HL-60 (cell line): ENCODE measurements around the gene LEPROT.

Experiments
- DNase-seq, 2 experiments: peaks; one replicate each; pipeline ENCODE4 v3.0.0-alpha.2; 2010 to 2020; ENCODE audit warnings: low read depth in 1 of 2, low spot score in 1 of 2
- H3K27ac ChIP-seq: fragments of 250-450 bp; sonication (Bioruptor Pico); replicated peaks from 2 replicates; pipeline ENCODE4 v1.5.1; 2020; ENCODE audit warnings: mild to moderate bottlenecking, moderate library complexity
- H3K27me3 ChIP-seq: fragments of 250-450 bp; sonication (Bioruptor Pico); 2 replicates; pipeline ENCODE4 v1.5.1; 2021; ENCODE audit warnings: mild to moderate bottlenecking, moderate library complexity; ENCODE audit not compliant: insufficient read depth, poor library complexity, severe bottlenecking
- H3K4me3 ChIP-seq: replicated peaks from 2 replicates; pipeline ENCODE4 v1.5.1; 2011; ENCODE audit warnings: mild to moderate bottlenecking, control low read depth, low read length; ENCODE audit not compliant: insufficient read depth
- CTCF ChIP-seq: IDR thresholded peaks from one replicate; pipeline ENCODE4 v1.5.1; 2011; ENCODE audit warnings: low read length, control low read depth, inconsistent platforms; ENCODE audit not compliant: insufficient read depth
- GABPA ChIP-seq: IDR thresholded peaks from 2 replicates; pipeline ENCODE4 v1.6.1; 2012; ENCODE audit warnings: low read depth
- POLR2AphosphoS5 ChIP-seq: IDR thresholded peaks from 2 replicates; pipeline ENCODE4 v1.6.1; 2012; ENCODE audit warnings: low read depth
- REST ChIP-seq: IDR thresholded peaks from 2 replicates; pipeline ENCODE4 v1.6.1; 2012; ENCODE audit warnings: low read depth; ENCODE audit not compliant: insufficient replicate concordance
- SPI1 ChIP-seq: IDR thresholded peaks from 2 replicates; pipeline ENCODE4 v1.6.1; 2012; ENCODE audit warnings: low read depth, mild to moderate bottlenecking, borderline replicate concordance

LEPROT gene

GRCh38 chr1:65419681-65420589, 533 bp upstream of the LEPROT start:
- TF ChIP-seq CTCF (no peak), POLR2AphosphoS5 (no peak)
- peak; percentile 88 to 99 for DNase-seq
- H3K27ac ChIP-seq, result peak overlapping the region; percentile 42
- H3K27me3 ChIP-seq, result peaks cover 8% of the 10 kb centered on the region
- H3K4me3 ChIP-seq, result peak overlapping the region; percentile 77

GRCh38 chr1:65421351-65422025, 1.0 kb downstream of the LEPROT start:
- H3K27ac ChIP-seq, result peak overlapping the region; percentile 95
- TF ChIP-seq POLR2AphosphoS5 (no peak), SPI1 (peak; percentile 95), REST (no peak), GABPA (no peak), CTCF (no peak)
- H3K4me3 ChIP-seq, result peak overlapping the region; percentile 61
- peak; percentile 2 to 36 for DNase-seq
- peaks cover 4% of the 10 kb centered on the region for H3K27me3 ChIP-seq

- TF ChIP-seq SPI1, result no peak
- no peak for TF ChIP-seq POLR2AphosphoS5
- no peak for TF ChIP-seq CTCF
- TF ChIP-seq GABPA, result no peak
- no peak for TF ChIP-seq REST
- Histone ChIP-seq H3K4me3 (no peak overlapping the region), H3K27ac (no peak overlapping the region), H3K27me3 (peaks cover 2% of the 10 kb centered on the region)
- DNase-seq, result no peak
These were observed 2.1 kb downstream of the LEPROT start for GRCh38 chr1:65422241-65423203.
